Heart left ventricle (tissue), 13 donors: ENCODE measurements around the gene ANXA4.

Experiments used
- CTCF ChIP-seq, 12 donors: fragments of 200-600 bp; sonication (generic) in 4 of 12; IDR thresholded peaks; one replicate each; pipeline versions ENCODE4 v1.5.0 to v1.8.0; 2018 to 2022; ENCODE audit warnings: antibody characterized with exemption in 12 of 12, mild to moderate bottlenecking in 5 of 12
- POLR2A ChIP-seq, 2 donors: fragments of 450-650 bp; IDR thresholded peaks; one replicate each; pipeline ENCODE4 v1.6.1; 2017; ENCODE audit warnings: antibody characterized with exemption in 2 of 2, mild to moderate bottlenecking in 2 of 2, moderate library complexity in 2 of 2
- donor health status: ischemic (EF 13 %, LVEDD 7.1; RV severe dilation, severe dysfunction).
- donor health status: DM: no; HTN: yes; CAD: no.
- donor health status: DM: no; HTN: no; CAD: no.
- donor health status: ischemic (EF 25% LVEDD 6.9; RV normal size, moderate dysfunction).
- donor health status: ischemic (EF 25% LVEDD 5.7; RV mildly dilated, moderate dysfunction).
- donor health status: ischemic (EF 35%, LVEDD 5.7; RV mildly dilated, moderate dysfunction).
- donor health status: nonischemic (EF 11% LVEDD 7.7; RV severe dilation, severe dysfunction).
- donor health status: DM: yes; HTN: yes; CAD: no.
- donor health status: PGD.
- donor health status: ischemic (EF 29% LVEDD 5.4; RV normal size, mild dysfunction).
- donor health status: nonischemic (EF 23%, LVEDD 6.1; RV moderate dilation, normal function).

- TF ChIP-seq CTCF (IDR thresholded peaks at IDR 0.05) (no peak), POLR2A (IDR thresholded peaks at IDR 0.05) (no peak)
These were observed 503 bp downstream of the ANXA4 start for GRCh38 chr2:69742322-69742952.
